ENCODE data around the gene USB1.

The USB1 gene

DNA sequence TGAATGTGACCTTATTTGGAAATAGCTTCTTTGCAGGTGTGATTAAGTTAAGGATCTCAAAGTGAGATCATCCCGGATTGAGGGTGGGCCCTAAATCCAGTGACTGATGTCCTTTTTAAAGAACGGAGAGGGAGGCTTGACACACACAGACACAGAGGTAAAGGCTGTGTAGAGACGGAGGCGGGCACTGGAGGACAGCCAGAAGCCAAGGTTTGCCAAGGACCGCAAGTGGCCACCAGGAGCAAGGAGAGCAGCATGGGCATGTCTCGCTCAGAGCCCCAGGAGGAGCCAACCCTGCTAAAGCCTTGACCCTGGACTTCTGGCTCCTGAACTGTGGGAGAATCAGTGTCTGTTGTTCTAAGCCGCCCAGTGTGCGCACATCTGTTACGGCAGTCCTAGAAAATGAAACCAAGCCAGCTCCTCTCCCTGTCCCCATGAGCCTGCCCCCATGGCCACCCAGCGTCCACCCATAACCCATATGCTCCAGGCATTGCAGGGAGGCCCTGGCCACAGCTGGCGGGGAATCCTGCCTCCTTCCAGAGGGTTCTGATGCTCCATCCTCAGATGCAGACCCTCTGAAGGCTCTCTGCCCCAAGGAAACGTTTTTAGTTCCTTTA is 45.5 kb upstream of the USB1 start:
- POLR2A ChIA-PET: interaction anchor here (0.5 kb wide), 1 partner anchor 98 kb away, joined by 3 read pairs; no protein-coding TSS in a partner anchor
- Histone ChIP-seq H3K9me3 (ENCODE audit: control insufficient read depth, insufficient read depth, low read depth, low read length) (no peaks in the 10 kb centered on the region), H3K4me1 (ENCODE audit: control insufficient read depth, insufficient read depth, low read length) (no peaks in the 10 kb centered on the region), H3K27ac (ENCODE audit: extremely low read depth, low read depth, low read length) (no peak overlapping the region), H3K4me3 (ENCODE audit: low read depth, low read length) (no peak overlapping the region), H3K36me3 (ENCODE audit: control insufficient read depth in 2 of 2, insufficient read depth in 1 of 2, low read length in 2 of 2) (no peaks in the 10 kb centered on the region)
- TF ChIP-seq ZNF184 (tag by site-specific recombination; IDR thresholded peaks at IDR 0.05) (no peak), ZNF112 (tag by site-specific recombination; IDR thresholded peaks at IDR 0.05) (no peak), ZNF404 (tag by site-specific recombination; IDR thresholded peaks at IDR 0.05) (no peak), ZNF664 (tag by site-specific recombination; IDR thresholded peaks at IDR 0.05) (no peak), ZNF837 (tag by site-specific recombination; IDR thresholded peaks at IDR 0.05) (no peak), ZFHX2 (tag by site-specific recombination; conservative IDR thresholded peaks at IDR 0.05) (no peak), ZNF292 (tag by site-specific recombination; IDR thresholded peaks at IDR 0.05; ENCODE audit: borderline replicate concordance, low read depth) (no peak)
- TF ChIP-seq, protein P1, sequence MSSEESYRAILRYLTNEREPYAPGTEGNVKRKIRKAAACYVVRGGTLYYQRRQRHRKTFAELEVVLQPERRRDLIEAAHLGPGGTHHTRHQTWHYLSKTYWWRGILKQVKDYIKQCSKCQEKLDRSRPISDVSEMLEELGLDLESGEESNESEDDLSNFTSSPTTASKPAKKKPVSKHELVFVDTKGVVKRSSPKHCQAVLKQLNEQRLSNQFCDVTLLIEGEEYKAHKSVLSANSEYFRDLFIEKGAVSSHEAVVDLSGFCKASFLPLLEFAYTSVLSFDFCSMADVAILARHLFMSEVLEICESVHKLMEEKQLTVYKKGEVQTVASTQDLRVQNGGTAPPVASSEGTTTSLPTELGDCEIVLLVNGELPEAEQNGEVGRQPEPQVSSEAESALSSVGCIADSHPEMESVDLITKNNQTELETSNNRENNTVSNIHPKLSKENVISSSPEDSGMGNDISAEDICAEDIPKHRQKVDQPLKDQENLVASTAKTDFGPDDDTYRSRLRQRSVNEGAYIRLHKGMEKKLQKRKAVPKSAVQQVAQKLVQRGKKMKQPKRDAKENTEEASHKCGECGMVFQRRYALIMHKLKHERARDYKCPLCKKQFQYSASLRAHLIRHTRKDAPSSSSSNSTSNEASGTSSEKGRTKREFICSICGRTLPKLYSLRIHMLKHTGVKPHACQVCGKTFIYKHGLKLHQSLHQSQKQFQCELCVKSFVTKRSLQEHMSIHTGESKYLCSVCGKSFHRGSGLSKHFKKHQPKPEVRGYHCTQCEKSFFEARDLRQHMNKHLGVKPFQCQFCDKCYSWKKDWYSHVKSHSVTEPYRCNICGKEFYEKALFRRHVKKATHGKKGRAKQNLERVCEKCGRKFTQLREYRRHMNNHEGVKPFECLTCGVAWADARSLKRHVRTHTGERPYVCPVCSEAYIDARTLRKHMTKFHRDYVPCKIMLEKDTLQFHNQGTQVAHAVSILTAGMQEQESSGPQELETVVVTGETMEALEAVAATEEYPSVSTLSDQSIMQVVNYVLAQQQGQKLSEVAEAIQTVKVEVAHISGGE (tag by site-specific recombination; conservative IDR thresholded peaks at IDR 0.05; ENCODE audit: low read depth): no peak
- TF ChIP-seq, protein P2, sequence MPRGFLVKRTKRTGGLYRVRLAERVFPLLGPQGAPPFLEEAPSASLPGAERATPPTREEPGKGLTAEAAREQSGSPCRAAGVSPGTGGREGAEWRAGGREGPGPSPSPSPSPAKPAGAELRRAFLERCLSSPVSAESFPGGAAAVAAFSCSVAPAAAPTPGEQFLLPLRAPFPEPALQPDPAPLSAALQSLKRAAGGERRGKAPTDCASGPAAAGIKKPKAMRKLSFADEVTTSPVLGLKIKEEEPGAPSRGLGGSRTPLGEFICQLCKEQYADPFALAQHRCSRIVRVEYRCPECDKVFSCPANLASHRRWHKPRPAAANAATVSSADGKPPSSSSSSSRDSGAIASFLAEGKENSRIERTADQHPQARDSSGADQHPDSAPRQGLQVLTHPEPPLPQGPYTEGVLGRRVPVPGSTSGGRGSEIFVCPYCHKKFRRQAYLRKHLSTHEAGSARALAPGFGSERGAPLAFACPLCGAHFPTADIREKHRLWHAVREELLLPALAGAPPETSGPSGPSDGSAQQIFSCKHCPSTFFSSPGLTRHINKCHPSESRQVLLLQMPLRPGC (tag by site-specific recombination; IDR thresholded peaks at IDR 0.05): no peak
- CTCF ChIA-PET: no interaction called here

DNA sequence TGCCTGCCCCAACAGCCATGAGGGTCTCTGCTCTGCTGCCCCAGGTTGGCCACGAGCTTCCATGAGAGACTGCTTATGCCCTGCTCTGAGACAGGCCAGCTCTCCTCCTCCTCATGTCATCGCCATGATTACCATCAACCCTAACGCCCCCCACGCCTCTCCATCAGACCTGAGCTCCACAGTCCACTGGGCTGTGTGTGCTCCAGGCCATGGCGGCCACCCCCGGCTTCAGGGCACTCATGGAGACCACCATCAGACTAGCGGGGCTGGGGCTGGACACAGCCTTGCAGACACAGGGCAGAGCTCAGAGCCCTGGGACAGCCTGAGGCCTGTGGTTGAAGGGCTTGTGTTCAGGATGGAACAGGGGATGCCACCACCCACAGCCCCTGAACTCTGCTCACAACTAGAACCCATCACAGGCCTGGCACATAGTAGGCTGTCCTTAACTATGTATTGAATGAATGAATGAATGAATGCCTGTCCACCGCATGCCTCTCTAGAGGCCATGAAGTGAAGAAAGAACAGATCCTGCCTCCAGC is 44.9 kb upstream of the USB1 start:
- ChIA-PET POLR2A (no interaction called here), CTCF (no interaction called here)
- Histone ChIP-seq H3K9me3 (ENCODE audit: control insufficient read depth, insufficient read depth, low read depth, low read length) (no peaks in the 10 kb centered on the region), H3K36me3 (ENCODE audit: control insufficient read depth in 2 of 2, insufficient read depth in 1 of 2, low read length in 2 of 2) (no peaks in the 10 kb centered on the region), H3K27ac (ENCODE audit: extremely low read depth, low read depth, low read length) (no peak overlapping the region), H3K4me1 (ENCODE audit: control insufficient read depth, insufficient read depth, low read length) (no peaks in the 10 kb centered on the region), H3K4me3 (ENCODE audit: low read depth, low read length) (no peak overlapping the region)
- TF ChIP-seq ZNF548 (tag by site-specific recombination; IDR thresholded peaks at IDR 0.05) (no peak), ZNF19 (tag by site-specific recombination; IDR thresholded peaks at IDR 0.05; ENCODE audit: low read depth) (no peak), ZNF24 (tag by site-specific recombination; IDR thresholded peaks at IDR 0.05) (no peak), ZNF350 (tag by site-specific recombination; IDR thresholded peaks at IDR 0.05) (no peak), ZNF341 (tag by site-specific recombination; IDR thresholded peaks at IDR 0.05; ENCODE audit: low read depth) (no peak), ZNF202 (tag by site-specific recombination; IDR thresholded peaks at IDR 0.05; ENCODE audit: borderline replicate concordance) (no peak), ZBTB21 (tag by site-specific recombination; IDR thresholded peaks at IDR 0.05) (no peak), ZSCAN16 (tag by site-specific recombination; IDR thresholded peaks at IDR 0.05) (no peak), ZNF560 (tag by site-specific recombination; IDR thresholded peaks at IDR 0.05; ENCODE audit: borderline replicate concordance) (no peak), PRDM1 (tag by site-specific recombination; IDR thresholded peaks at IDR 0.05) (no peak), GLI2 (tag by site-specific recombination; IDR thresholded peaks at IDR 0.05; ENCODE audit: borderline replicate concordance, low read depth) (no peak), ZNF416 (tag by site-specific recombination; IDR thresholded peaks at IDR 0.05) (no peak), KLF7 (tag by site-specific recombination; IDR thresholded peaks at IDR 0.05; ENCODE audit: borderline replicate concordance) (no peak), ZNF791 (tag by site-specific recombination; IDR thresholded peaks at IDR 0.05) (no peak), ZFP3 (tag by site-specific recombination; IDR thresholded peaks at IDR 0.05; ENCODE audit: low read depth) (no peak)
- TF ChIP-seq, protein P3, sequence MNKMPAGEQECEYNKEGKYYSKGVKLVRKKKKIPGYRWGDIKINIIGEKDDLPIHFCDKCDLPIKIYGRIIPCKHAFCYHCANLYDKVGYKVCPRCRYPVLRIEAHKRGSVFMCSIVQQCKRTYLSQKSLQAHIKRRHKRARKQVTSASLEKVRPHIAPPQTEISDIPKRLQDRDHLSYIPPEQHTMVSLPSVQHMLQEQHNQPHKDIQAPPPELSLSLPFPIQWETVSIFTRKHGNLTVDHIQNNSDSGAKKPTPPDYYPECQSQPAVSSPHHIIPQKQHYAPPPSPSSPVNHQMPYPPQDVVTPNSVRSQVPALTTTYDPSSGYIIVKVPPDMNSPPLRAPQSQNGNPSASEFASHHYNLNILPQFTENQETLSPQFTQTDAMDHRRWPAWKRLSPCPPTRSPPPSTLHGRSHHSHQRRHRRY (tag by site-specific recombination; IDR thresholded peaks at IDR 0.05): no peak

All from HEK293 (cell line).